SKM-1 treated with dmso at 0.1 percent for 144 hours (cell line): ENCODE results near the gene ZNF225.
A peak's percentile ranks its signal among the peaks of the same experiment; 100 is the strongest.
"Not testable (repeated sequence)": the region's sequence is repeated elsewhere in the genome, so short reads cannot be mapped to it uniquely, and the experiment has no call there.

ENCODE experiments used
- DNase-seq: peaks from one replicate; lab custom pipeline; 2025; ENCODE audit not compliant: unreplicated experiment; lab: John Stamatoyannopoulos, UW

Gene ZNF225

GRCh38 chr19:44113138-44113783 lies at the start of gene ZNF225:
ZNF225 (plus strand) TSS chr19:44113399; CDS start chr19:44115828, 2,429 bp downstream.
- peak; percentile 68 for DNase-seq

GRCh38 chr19:44066305-44066704 lies 46.9 kb upstream of the ZNF225 start:
- DNase-seq, result no peak

GRCh38 chr19:44069415-44069814 lies 43.8 kb upstream of the ZNF225 start:
- DNase-seq, result no peak

- DNase-seq, result peak; percentile 32
Observed at GRCh38 chr19:44071824-44072542, 41.2 kb upstream of the ZNF225 start, which contains the start of gene ZNF284. ZNF284 (plus strand) TSS chr19:44072159; CDS start chr19:44076390, 4,231 bp downstream.

- no peak for DNase-seq
Observed at GRCh38 chr19:44072543-44073401, 40.4 kb upstream of the ZNF225 start.

- no peak for DNase-seq
Observed at GRCh38 chr19:44076325-44076724, 36.9 kb upstream of the ZNF225 start.

GRCh38 chr19:44092108-44092507 lies 21.1 kb upstream of the ZNF225 start:
- no peak for DNase-seq

GRCh38 chr19:44093931-44094765 lies 19.1 kb upstream of the ZNF225 start, which contains the start of gene ZNF224:
ZNF224 (plus strand) TSS chr19:44094361; CDS start chr19:44097874, 3,513 bp downstream.
- peak; percentile 62 for DNase-seq

- no peak for DNase-seq
Observed at GRCh38 chr19:44107751-44108150, 5.4 kb upstream of the ZNF225 start.

- no peak for DNase-seq
Observed at GRCh38 chr19:44109458-44109857, 3.7 kb upstream of the ZNF225 start.

GRCh38 chr19:44111910-44112463 lies 1.2 kb upstream of the ZNF225 start:
- DNase-seq, result no peak

- no peak for DNase-seq
Observed at GRCh38 chr19:44112802-44113137, 429 bp upstream of the ZNF225 start.

GRCh38 chr19:44113784-44114390 lies 688 bp downstream of the ZNF225 start:
- no peak for DNase-seq

- not testable (repeated sequence) for DNase-seq
Observed at GRCh38 chr19:44121162-44121561, 8.0 kb downstream of the ZNF225 start.

GRCh38 chr19:44131955-44132354 lies 18.8 kb downstream of the ZNF225 start:
- DNase-seq, result no peak

GRCh38 chr19:44141191-44142058 lies 28.2 kb downstream of the ZNF225 start, which contains the start of gene ZNF234:
ZNF234 (plus strand) TSS chr19:44141554; CDS start chr19:44144633, 3,079 bp downstream.
- no peak for DNase-seq

GRCh38 chr19:44142059-44142433 lies 28.8 kb downstream of the ZNF225 start:
- no peak for DNase-seq

GRCh38 chr19:44149776-44150175 lies 36.6 kb downstream of the ZNF225 start:
- DNase-seq, result no peak

GRCh38 chr19:44151491-44151890 lies 38.3 kb downstream of the ZNF225 start:
- no peak for DNase-seq
